Nucleus accumbens (tissue), 56 donors: Measurements from ENCODE around the gene SMYD3.

Experiments used
- DNase-seq, 56 donors: peaks; one replicate each; lab custom pipeline; 2025; lab: John Stamatoyannopoulos, UW

Gene SMYD3

GRCh38 chr1:246159279-246160227 is 347.5 kb downstream of the SMYD3 start:
- no peak for DNase-seq

DNA sequence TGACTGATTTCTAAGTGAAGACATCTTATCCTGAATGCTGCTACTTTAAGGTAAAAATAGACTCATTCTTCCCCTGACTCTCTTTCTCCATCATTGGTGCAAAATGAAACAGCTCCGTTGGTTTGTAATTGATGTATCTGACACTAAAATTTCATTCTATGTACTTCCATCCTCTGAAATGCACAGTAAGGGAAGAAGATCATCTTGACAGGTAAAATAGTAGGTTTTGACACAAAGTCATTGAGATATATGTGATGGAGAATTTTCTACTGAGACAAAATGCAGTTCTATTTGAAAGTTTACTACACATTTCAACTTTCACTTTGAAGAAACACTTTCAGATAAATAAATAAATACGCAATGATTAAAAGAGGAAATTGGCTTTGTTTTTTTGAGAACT is 348.9 kb downstream of the SMYD3 start:
- DNase-seq, result no peak

DNA sequence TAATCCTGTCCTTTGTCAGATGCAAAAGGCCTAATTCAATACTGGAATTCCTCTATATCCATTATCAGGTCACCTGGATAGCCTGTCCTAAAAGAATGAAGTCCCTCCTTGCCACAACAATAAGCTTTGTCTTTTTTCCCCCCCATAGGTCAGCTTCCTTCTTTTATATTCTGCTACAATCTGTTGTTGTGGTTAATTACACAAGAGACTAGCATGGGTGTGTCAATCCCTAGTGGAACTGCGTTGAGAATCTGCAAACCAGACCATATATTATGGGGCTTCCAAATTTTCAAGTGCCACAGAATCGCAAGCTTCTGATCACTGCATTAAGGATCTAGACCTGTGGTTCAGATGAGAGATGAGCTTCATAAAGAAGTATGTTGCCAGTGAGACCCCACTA is 349.6 kb downstream of the SMYD3 start:
- no peak for DNase-seq

DNA sequence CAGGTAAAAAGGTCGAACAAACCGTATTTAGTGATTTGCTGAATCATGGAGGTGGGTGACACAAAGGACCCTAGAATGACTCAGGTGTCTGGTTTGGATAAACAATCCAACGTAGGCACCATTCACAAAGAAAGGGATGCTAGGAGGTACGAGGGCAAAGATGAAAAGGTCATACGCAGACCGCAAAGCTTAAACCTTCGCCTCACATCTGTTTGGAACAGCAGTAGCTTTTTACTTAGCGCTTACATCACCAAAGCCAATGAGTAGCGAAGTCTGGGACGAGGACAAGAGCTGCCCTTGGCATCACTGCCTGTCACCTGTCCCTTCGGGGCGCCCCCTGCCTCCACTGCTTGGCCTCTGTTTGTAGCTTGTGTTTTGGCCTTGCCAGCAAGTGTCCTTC is 350.2 kb downstream of the SMYD3 start:
- no peak for DNase-seq

DNA sequence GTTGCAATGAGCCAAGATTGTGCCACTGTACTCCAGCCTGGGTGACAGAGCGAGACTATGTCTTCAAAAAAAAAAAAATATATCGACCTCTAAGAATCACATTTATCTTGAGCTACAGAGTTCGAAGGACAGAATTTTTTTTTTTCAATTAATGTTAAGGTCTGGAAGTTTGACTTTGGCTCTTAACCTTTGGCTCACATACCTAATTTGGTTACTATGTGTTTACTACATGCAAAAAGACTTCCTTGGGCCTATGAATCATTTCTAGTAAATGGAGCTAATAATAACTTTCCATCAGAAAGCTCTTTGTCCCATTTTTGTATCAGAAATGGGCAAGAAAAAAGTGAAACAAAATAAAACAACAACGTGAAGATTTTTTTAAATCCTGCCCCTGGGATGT is 351.2 kb downstream of the SMYD3 start:
- DNase-seq, result no peak

- DNase-seq, result no peak
These were observed 353.3 kb downstream of the SMYD3 start for GRCh38 chr1:246153796-246154212.

GRCh38 chr1:246152986-246153431 is 354.1 kb downstream of the SMYD3 start:
- DNase-seq, result no peak

- DNase-seq, result no peak
These were observed 355.2 kb downstream of the SMYD3 start for GRCh38 chr1:246151796-246152434.

GRCh38 chr1:246149543-246149942 is 357.5 kb downstream of the SMYD3 start:
- DNase-seq, result no peak

GRCh38 chr1:246147524-246148461 is 359.3 kb downstream of the SMYD3 start:
- no peak for DNase-seq

DNA sequence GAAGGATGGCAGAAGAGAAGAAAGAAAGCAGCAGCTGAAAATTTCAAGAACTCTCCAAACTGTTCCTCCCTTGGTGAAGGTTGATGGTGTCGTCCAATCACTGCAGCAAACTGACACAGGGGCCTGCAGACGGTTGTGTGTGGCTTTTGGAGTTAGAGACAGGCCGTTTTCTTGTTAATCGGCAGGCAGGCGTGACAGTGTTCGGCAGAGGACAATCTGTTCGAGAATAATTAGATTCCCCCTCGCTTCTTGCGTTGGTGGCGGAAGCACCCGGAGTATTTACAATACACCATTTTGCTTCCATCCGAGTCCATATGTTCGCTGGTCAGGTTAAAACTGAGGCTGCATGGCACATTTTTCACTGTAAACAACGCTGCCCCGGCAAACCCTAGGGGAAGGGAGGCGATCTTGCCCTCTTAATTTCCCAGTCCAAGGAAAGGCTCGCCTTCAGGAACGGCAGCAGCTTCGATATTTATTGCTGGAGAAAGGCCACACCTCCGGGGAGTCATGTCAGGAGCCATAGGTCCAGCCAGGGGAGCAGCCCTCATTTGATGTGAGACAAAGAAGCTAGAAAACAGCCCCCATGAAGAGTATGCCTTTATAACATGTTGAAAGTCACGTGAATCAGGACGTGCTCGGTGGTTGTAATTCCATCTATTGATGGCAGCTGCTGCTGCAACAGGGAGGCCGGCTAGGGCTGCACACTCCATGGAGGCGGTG is 360.1 kb downstream of the SMYD3 start:
- DNase-seq, result no peak

- DNase-seq, result no peak
These were observed 361.2 kb downstream of the SMYD3 start for GRCh38 chr1:246145900-246146299.

- no peak for DNase-seq
These were observed 362.1 kb downstream of the SMYD3 start for GRCh38 chr1:246144931-246145330.

DNA sequence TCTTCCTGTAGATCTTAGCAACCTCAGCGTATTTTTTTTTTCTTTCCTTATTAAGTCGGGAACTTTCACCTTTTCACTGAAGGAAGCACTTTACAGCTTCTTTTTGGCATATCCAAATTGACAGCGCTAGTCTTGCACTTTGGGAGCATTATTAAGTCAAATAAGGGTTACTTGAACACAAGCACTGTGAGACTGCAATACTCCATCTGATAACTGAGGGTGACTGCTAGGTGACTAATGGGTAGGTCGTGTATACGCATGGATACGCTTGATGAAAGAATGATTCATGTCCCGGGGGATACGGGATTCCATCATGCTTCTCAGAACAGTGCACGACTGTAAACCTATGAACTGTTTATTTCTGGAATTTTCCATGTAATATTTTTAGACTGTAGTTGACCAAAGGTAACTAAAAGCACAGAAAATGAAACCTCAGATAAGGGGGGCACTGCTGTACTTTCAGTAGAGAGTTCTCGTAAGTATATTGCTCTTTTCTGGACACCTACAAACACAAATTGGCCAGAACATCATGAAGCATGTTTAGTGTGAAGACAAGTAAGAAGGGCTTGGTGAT is 364.7 kb downstream of the SMYD3 start:
- DNase-seq, result no peak

GRCh38 chr1:246141306-246141705 is 365.8 kb downstream of the SMYD3 start:
- DNase-seq, result no peak

DNA sequence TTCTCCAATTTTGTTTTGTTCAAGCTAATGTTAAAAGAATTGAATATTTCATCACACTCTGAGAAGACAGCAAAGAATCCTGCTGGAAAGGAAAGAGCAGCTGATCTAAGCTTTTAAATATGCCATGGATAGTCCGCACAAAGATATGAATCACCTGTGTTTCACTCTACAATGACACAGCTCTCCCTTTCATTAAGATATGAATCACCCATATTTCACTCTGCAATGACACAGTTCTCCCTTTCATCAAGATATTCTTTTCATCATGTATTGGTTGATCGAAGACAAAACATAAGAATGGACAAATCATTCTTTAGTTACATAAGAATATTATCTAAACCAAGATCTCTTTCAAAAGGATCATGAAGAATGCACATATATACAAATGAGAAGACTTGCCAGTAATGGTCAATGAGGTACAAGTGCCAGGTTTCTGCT is 367.3 kb downstream of the SMYD3 start:
- no peak for DNase-seq

- no peak for DNase-seq
These were observed 368.3 kb downstream of the SMYD3 start for GRCh38 chr1:246138781-246139180.

DNA sequence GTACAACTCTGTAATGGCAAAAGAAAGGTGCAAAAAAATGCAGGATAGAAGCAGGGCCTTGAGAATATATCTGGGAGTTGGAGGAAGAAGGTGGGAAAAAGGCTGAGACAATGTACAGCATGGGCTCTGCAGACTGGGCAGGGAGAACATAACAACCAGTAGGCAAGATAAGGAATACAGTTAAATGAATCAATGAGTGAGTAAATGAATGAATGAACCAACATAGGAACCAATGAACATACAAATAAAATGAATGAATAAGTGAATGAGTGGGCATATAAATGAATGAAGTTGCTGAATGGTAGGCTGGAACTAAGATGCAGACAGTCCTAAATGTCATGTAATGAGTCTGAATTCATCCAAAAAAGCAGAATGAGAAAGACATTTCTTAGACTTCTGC is 370.6 kb downstream of the SMYD3 start:
- no peak for DNase-seq

GRCh38 chr1:246134789-246135188 is 372.3 kb downstream of the SMYD3 start:
- DNase-seq, result no peak

- no peak for DNase-seq
These were observed 376.0 kb downstream of the SMYD3 start for GRCh38 chr1:246131095-246131494.
